ENCODE data around the gene GBP3.
"Not testable (repeated sequence)": the region's sequence is repeated elsewhere in the genome, so short reads cannot be mapped to it uniquely, and the experiment has no call there.

Gene GBP3

GRCh38 chr1:89063094-89063493 is 40.4 kb upstream of the GBP3 start:
- DNase-seq (ENCODE audit: low read depth), result no peak
- no peak overlapping the region for H3K4me3 ChIP-seq (ENCODE audit: low read depth, low read length)
- TF ChIP-seq CTCF (conservative IDR thresholded peaks at IDR 0.05; ENCODE audit: low read depth, low read length), result no peak

- DNase-seq (ENCODE audit: low read depth), result no peak
- no peak for TF ChIP-seq CTCF (conservative IDR thresholded peaks at IDR 0.05; ENCODE audit: low read depth, low read length)
- no peak overlapping the region for H3K4me3 ChIP-seq (ENCODE audit: low read depth, low read length)
These were observed 37.4 kb upstream of the GBP3 start for GRCh38 chr1:89060091-89060490.

- no peak for DNase-seq (ENCODE audit: low read depth)
- no peak overlapping the region for H3K4me3 ChIP-seq (ENCODE audit: low read depth, low read length)
- TF ChIP-seq CTCF (conservative IDR thresholded peaks at IDR 0.05; ENCODE audit: low read depth, low read length), result no peak
These were observed 29.3 kb upstream of the GBP3 start for GRCh38 chr1:89051955-89052312.

GRCh38 chr1:89051300-89051954 is 28.8 kb upstream of the GBP3 start:
- TF ChIP-seq CTCF (conservative IDR thresholded peaks at IDR 0.05; ENCODE audit: low read depth, low read length), result no peak
- DNase-seq (ENCODE audit: low read depth), result no peak
- H3K4me3 ChIP-seq (ENCODE audit: low read depth, low read length), result no peak overlapping the region

GRCh38 chr1:89050649-89051033 is 28.0 kb upstream of the GBP3 start:
- H3K4me3 ChIP-seq (ENCODE audit: low read depth, low read length), result no peak overlapping the region
- no peak for TF ChIP-seq CTCF (conservative IDR thresholded peaks at IDR 0.05; ENCODE audit: low read depth, low read length)
- DNase-seq (ENCODE audit: low read depth), result no peak

- DNase-seq (ENCODE audit: low read depth); H3K4me3 ChIP-seq (ENCODE audit: low read depth, low read length): not testable (repeated sequence)
These were observed 27.4 kb upstream of the GBP3 start for GRCh38 chr1:89049901-89050648.

- H3K4me3 ChIP-seq (ENCODE audit: low read depth, low read length); DNase-seq (ENCODE audit: low read depth): not testable (repeated sequence)
These were observed 26.5 kb upstream of the GBP3 start for GRCh38 chr1:89049187-89049586.

- no peak overlapping the region for H3K4me3 ChIP-seq (ENCODE audit: low read depth, low read length)
- DNase-seq (ENCODE audit: low read depth), result peak; percentile 31
- TF ChIP-seq CTCF (conservative IDR thresholded peaks at IDR 0.05; ENCODE audit: low read depth, low read length), result no peak
These were observed 25.1 kb upstream of the GBP3 start for GRCh38 chr1:89047734-89048133.

Measured in choroid plexus epithelial cell (primary cell).